ENCODE measurements around the gene TAS2R3.
"Not testable (repeated sequence)": the region's sequence is repeated elsewhere in the genome, so short reads cannot be mapped to it uniquely, and the experiment has no call there.

Gene TAS2R3

GRCh38 chr7:141742229-141742628, 21.7 kb upstream of the TAS2R3 start:
- Histone ChIP-seq H3K4me2 (ENCODE audit: low read length, poor library complexity, severe bottlenecking) (no peak overlapping the region), H2BK12ac (ENCODE audit: low read length in 2 of 2) (no peak overlapping the region), H3K4me1 (ENCODE audit: control insufficient read depth, insufficient read depth, low read depth, low read length) (peaks cover 6% of the 10 kb centered on the region), H3K4ac (ENCODE audit: low read depth in 1 of 2, low read length in 2 of 2) (no peak overlapping the region), H3K36me3 (ENCODE audit: control insufficient read depth in 1 of 2, insufficient read depth in 2 of 2, low read depth in 1 of 2, low read length in 2 of 2) (peaks cover 19 to 78% of the 10 kb centered on the region in 2 experiments), H4K8ac (ENCODE audit: low read length) (no peak overlapping the region), H2BK120ac (ENCODE audit: low read depth, low read length) (no peak overlapping the region), H3K27me3 (ENCODE audit: control insufficient read depth in 1 of 2, insufficient read depth in 1 of 2, low read length in 2 of 2) (no peaks in the 10 kb centered on the region), H3K9me3 (ENCODE audit: control insufficient read depth, low read length) (no peaks in the 10 kb centered on the region), H2BK15ac (ENCODE audit: low read depth, poor library complexity, severe bottlenecking) (no peak overlapping the region), H3K14ac (ENCODE audit: low read length in 2 of 2) (no peak overlapping the region), H2BK5ac (ENCODE audit: low read depth, low read length, poor library complexity, severe bottlenecking) (no peak overlapping the region), H3K23ac (ENCODE audit: low read length in 2 of 2) (no peak overlapping the region), H2AK5ac (ENCODE audit: low read length, severe bottlenecking) (no peak overlapping the region), H3K18ac (ENCODE audit: low read depth in 1 of 2, low read length in 2 of 2) (no peak overlapping the region), H4K91ac (ENCODE audit: low read length) (no peak overlapping the region), H2AFZ (ENCODE audit: low read depth, low read length) (no peak overlapping the region), H3K27ac (ENCODE audit: low read length, poor library complexity, severe bottlenecking) (no peak overlapping the region), H3K9ac (ENCODE audit: low read length) (no peak overlapping the region), H3K4me3 (ENCODE audit: insufficient read depth in 1 of 2, low read depth in 1 of 2, low read length in 2 of 2) (no peak overlapping the region), H3K79me1 (replicated peaks; ENCODE audit: low read length, poor library complexity, severe bottlenecking) (peaks cover 20% of the 10 kb centered on the region)
- no CpG with 5 or more reads among the region's 1 CpG for WGBS
- no peak for DNase-seq

DNA sequence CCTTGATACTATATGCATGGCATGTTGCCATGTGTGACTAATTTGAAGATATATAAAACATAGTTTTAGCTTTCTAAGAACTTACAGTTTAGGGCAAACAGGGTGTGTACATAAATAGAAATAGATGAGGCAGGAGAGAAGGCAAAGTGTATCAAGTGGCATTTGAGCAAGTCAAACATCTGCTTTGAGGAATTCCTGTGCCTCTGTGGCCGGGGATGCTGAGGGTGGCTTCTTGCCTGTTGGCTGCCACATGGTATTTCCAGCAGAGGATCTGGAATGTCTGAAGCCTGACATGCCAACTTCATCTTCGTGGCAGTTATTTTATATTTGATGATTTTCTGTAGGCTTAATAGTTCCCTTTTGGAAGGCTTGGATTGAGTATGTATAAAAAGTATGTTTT, 19.8 kb upstream of the TAS2R3 start:
- H3K36me3 ChIP-seq (ENCODE audit: control insufficient read depth in 1 of 2, insufficient read depth in 2 of 2, low read depth in 1 of 2, low read length in 2 of 2), result peaks cover 24 to 95% of the 10 kb centered on the region in 2 experiments
- no peak overlapping the region for H3K27ac ChIP-seq (ENCODE audit: low read length, poor library complexity, severe bottlenecking)
- H3K27me3 ChIP-seq (ENCODE audit: control insufficient read depth in 1 of 2, insufficient read depth in 1 of 2, low read length in 2 of 2), result no peaks in the 10 kb centered on the region
- over 99% methylated on average over 2 of the region's 2 CpGs for WGBS
- no peak overlapping the region for H2BK5ac ChIP-seq (ENCODE audit: low read depth, low read length, poor library complexity, severe bottlenecking)
- no peak overlapping the region for H3K4me3 ChIP-seq (ENCODE audit: insufficient read depth in 1 of 2, low read depth in 1 of 2, low read length in 2 of 2)
- H3K4me2 ChIP-seq (ENCODE audit: low read length, poor library complexity, severe bottlenecking), result no peak overlapping the region
- H2BK15ac ChIP-seq (ENCODE audit: low read depth, poor library complexity, severe bottlenecking), result no peak overlapping the region
- H3K79me1 ChIP-seq (replicated peaks; ENCODE audit: low read length, poor library complexity, severe bottlenecking), result peaks cover 21% of the 10 kb centered on the region
- no peak overlapping the region for H2BK12ac ChIP-seq (ENCODE audit: low read length in 2 of 2)
- H4K91ac ChIP-seq (ENCODE audit: low read length), result no peak overlapping the region
- H2AK5ac ChIP-seq (ENCODE audit: low read length, severe bottlenecking), result no peak overlapping the region
- no peak overlapping the region for H3K18ac ChIP-seq (ENCODE audit: low read depth in 1 of 2, low read length in 2 of 2)
- H3K4me1 ChIP-seq (ENCODE audit: control insufficient read depth, insufficient read depth, low read depth, low read length), result peaks cover 4% of the 10 kb centered on the region
- H3K9me3 ChIP-seq (ENCODE audit: control insufficient read depth, low read length), result no peaks in the 10 kb centered on the region
- no peak overlapping the region for H2BK120ac ChIP-seq (ENCODE audit: low read depth, low read length)
- H2AFZ ChIP-seq (ENCODE audit: low read depth, low read length), result no peak overlapping the region
- no peak overlapping the region for H3K23ac ChIP-seq (ENCODE audit: low read length in 2 of 2)
- H3K4ac ChIP-seq (ENCODE audit: low read depth in 1 of 2, low read length in 2 of 2), result no peak overlapping the region
- H3K14ac ChIP-seq (ENCODE audit: low read length in 2 of 2), result no peak overlapping the region
- no peak overlapping the region for H4K8ac ChIP-seq (ENCODE audit: low read length)
- no peak overlapping the region for H3K9ac ChIP-seq (ENCODE audit: low read length)
- no peak for DNase-seq

DNA sequence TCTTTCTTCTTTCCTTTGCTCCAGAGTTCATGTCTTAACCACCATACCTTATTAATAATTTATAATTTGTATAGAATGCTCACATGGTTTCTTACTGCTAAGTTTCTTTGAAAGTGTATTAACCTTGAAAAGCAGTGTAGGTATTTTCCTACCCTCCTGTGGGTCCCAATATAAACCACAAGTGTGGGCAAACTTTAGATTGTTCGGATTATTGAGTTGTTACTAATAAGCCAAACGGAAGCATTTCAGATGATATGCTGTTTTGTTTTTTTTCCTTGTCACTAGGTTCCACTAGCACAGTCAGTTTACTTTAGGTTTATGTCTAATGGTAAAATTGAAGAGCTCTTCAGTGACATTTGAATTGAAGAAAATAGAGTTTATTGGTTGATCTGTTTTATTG, 15.5 kb upstream of the TAS2R3 start:
- Histone ChIP-seq H3K18ac (ENCODE audit: low read depth in 1 of 2, low read length in 2 of 2) (no peak overlapping the region), H3K4me2 (ENCODE audit: low read length, poor library complexity, severe bottlenecking) (no peak overlapping the region), H3K23ac (ENCODE audit: low read length in 2 of 2) (no peak overlapping the region), H3K9me3 (ENCODE audit: control insufficient read depth, low read length) (peaks cover 34% of the 10 kb centered on the region), H2BK5ac (ENCODE audit: low read depth, low read length, poor library complexity, severe bottlenecking) (no peak overlapping the region), H2BK12ac (ENCODE audit: low read length in 2 of 2) (no peak overlapping the region), H3K36me3 (ENCODE audit: control insufficient read depth in 1 of 2, insufficient read depth in 2 of 2, low read depth in 1 of 2, low read length in 2 of 2) (peaks cover 35 to 97% of the 10 kb centered on the region in 2 experiments), H3K14ac (ENCODE audit: low read length in 2 of 2) (no peak overlapping the region), H3K4ac (ENCODE audit: low read depth in 1 of 2, low read length in 2 of 2) (no peak overlapping the region), H4K8ac (ENCODE audit: low read length) (no peak overlapping the region), H2BK15ac (ENCODE audit: low read depth, poor library complexity, severe bottlenecking) (no peak overlapping the region), H2BK120ac (ENCODE audit: low read depth, low read length) (no peak overlapping the region), H3K27me3 (ENCODE audit: control insufficient read depth in 1 of 2, insufficient read depth in 1 of 2, low read length in 2 of 2) (no peaks in the 10 kb centered on the region), H2AK5ac (ENCODE audit: low read length, severe bottlenecking) (no peak overlapping the region), H3K27ac (ENCODE audit: low read length, poor library complexity, severe bottlenecking) (peak overlapping the region; percentile 39), H3K79me1 (replicated peaks; ENCODE audit: low read length, poor library complexity, severe bottlenecking) (peaks cover 14% of the 10 kb centered on the region), H3K4me3 (ENCODE audit: insufficient read depth in 1 of 2, low read depth in 1 of 2, low read length in 2 of 2) (no peak overlapping the region), H3K4me1 (ENCODE audit: control insufficient read depth, insufficient read depth, low read depth, low read length) (no peaks in the 10 kb centered on the region), H3K9ac (ENCODE audit: low read length) (no peak overlapping the region), H2AFZ (ENCODE audit: low read depth, low read length) (no peak overlapping the region), H4K91ac (ENCODE audit: low read length) (no peak overlapping the region)
- WGBS, result 100% methylated on average over 2 of the region's 2 CpGs
- DNase-seq, result no peak

- H3K27me3 ChIP-seq (ENCODE audit: control insufficient read depth in 1 of 2, insufficient read depth in 1 of 2, low read length in 2 of 2); H4K8ac ChIP-seq (ENCODE audit: low read length); H3K9ac ChIP-seq (ENCODE audit: low read length); H3K4me2 ChIP-seq (ENCODE audit: low read length, poor library complexity, severe bottlenecking); H3K4ac ChIP-seq (ENCODE audit: low read depth in 1 of 2, low read length in 2 of 2); H3K4me3 ChIP-seq (ENCODE audit: insufficient read depth in 1 of 2, low read depth in 1 of 2, low read length in 2 of 2); H3K18ac ChIP-seq (ENCODE audit: low read depth in 1 of 2, low read length in 2 of 2); H2BK12ac ChIP-seq (ENCODE audit: low read length in 2 of 2); H4K91ac ChIP-seq (ENCODE audit: low read length); H2AFZ ChIP-seq (ENCODE audit: low read depth, low read length); H3K4me1 ChIP-seq (ENCODE audit: control insufficient read depth, insufficient read depth, low read depth, low read length); H3K23ac ChIP-seq (ENCODE audit: low read length in 2 of 2); H3K14ac ChIP-seq (ENCODE audit: low read length in 2 of 2); H2BK15ac ChIP-seq (ENCODE audit: low read depth, poor library complexity, severe bottlenecking); H2AK5ac ChIP-seq (ENCODE audit: low read length, severe bottlenecking); H2BK5ac ChIP-seq (ENCODE audit: low read depth, low read length, poor library complexity, severe bottlenecking); H2BK120ac ChIP-seq (ENCODE audit: low read depth, low read length); H3K27ac ChIP-seq (ENCODE audit: low read length, poor library complexity, severe bottlenecking): not testable (repeated sequence)
- H3K79me1 ChIP-seq (replicated peaks; ENCODE audit: low read length, poor library complexity, severe bottlenecking), result peaks cover 27% of the 10 kb centered on the region
- H3K36me3 ChIP-seq (ENCODE audit: control insufficient read depth in 1 of 2, insufficient read depth in 2 of 2, low read depth in 1 of 2, low read length in 2 of 2), result peaks cover 39 to 92% of the 10 kb centered on the region in 2 experiments
- DNase-seq, result peak; percentile 14
- WGBS, result 95% methylated on average over 8 of the region's 10 CpGs
- H3K9me3 ChIP-seq (ENCODE audit: control insufficient read depth, low read length), result peaks cover 34% of the 10 kb centered on the region
These were observed 12.0 kb upstream of the TAS2R3 start for GRCh38 chr7:141751904-141752303.

Data from mesenchymal stem cell (in vitro differentiated cells and primary cell).